Lower leg skin (tissue), 4 donors: ENCODE measurements around the gene GOLGA6C. TPM values are rescaled to one million over a fixed set of nuclear protein-coding genes. Genes with fewer than 3 reads are reported as not detected.
"Not testable (repeated sequence)": the region's sequence is repeated elsewhere in the genome, so short reads cannot be mapped to it uniquely, and the experiment has no call there.

Source experiments
- DNase-seq, 2 donors: peaks; one replicate each; pipeline ENCODE4 v3.0.0-alpha.2; 2019; ENCODE audit warnings: low spot score in 2 of 2
- H3K4me3 ChIP-seq: fragments of 200-600 bp; sonication (generic); 2 replicates; pipeline ENCODE4 v1.5.1; 2017; ENCODE audit warnings: mild to moderate bottlenecking, low read depth; ENCODE audit not compliant: poor library complexity, severe bottlenecking
- CTCF ChIP-seq, 3 donors: fragments of 450-650 bp; IDR thresholded peaks; one replicate each; pipeline ENCODE4 v1.5.1; 2016; ENCODE audit warnings: antibody characterized with exemption in 3 of 3, mild to moderate bottlenecking in 3 of 3, moderate library complexity in 2 of 3
- POLR2A ChIP-seq, 2 donors: fragments of 450-650 bp; IDR thresholded peaks; one replicate each; pipeline ENCODE4 v1.6.1; 2016 to 2017; ENCODE audit warnings: antibody characterized with exemption in 2 of 2, mild to moderate bottlenecking in 1 of 2, moderate library complexity in 1 of 2
- WGBS, 2 donors: methylation state at CpG; one replicate each; pipeline ENCODE4 v1.1.5; 2018; 5-methylcytosine and 5-hydroxymethylcytosine counted together
- intact Hi-C: fragments of 100-400 bp; cut with DNase I; formaldehyde crosslinking; loops from one replicate; pipeline ENCODE4 v1.15.0; 2023; ENCODE audit warnings: low total_unique reads
- total RNA-seq, 4 donors: library from RNA; depleted of rRNA; stranded (reverse); fragments of >200 nt; gene quantifications; one replicate each; pipeline ENCODE4 v1.1.0, GENCODE V29; 2016

The GOLGA6C gene
- total RNA-seq = under 1 TPM in 2 of 4 donors, not detected in 2; 0.69 TPM

- intact Hi-C loops, H3K4me3 ChIP-seq, DNase-seq: not testable (repeated sequence)
- WGBS, 2 donors = no CpG with 5 or more reads among the region's 2 CpGs
Observed at GRCh38 chr15:75258034-75258433, at the start of gene GOLGA6C. TSS of gene GOLGA6C (plus strand) at chr15:75258334. CDS start at chr15:75258599, 265 bp downstream.

GRCh38 chr15:75208501-75209288 lies 49.4 kb upstream of the GOLGA6C start:
- no peak overlapping the region for H3K4me3 ChIP-seq
- intact Hi-C loops = no loop called here
- DNase-seq = no peak
- 79 to 84% methylated on average over 32 of the region's 32 CpGs for WGBS, 2 donors
- TF ChIP-seq CTCF (IDR thresholded peaks at IDR 0.05) = no peak
- TF ChIP-seq POLR2A (IDR thresholded peaks at IDR 0.05) = no peak

GRCh38 chr15:75209289-75209676 lies 48.9 kb upstream of the GOLGA6C start:
- intact Hi-C loops = no loop called here
- no peak for TF ChIP-seq POLR2A (IDR thresholded peaks at IDR 0.05)
- TF ChIP-seq CTCF (IDR thresholded peaks at IDR 0.05) = no peak
- 74 to 75% methylated on average over 8 of the region's 8 CpGs for WGBS, 2 donors

GRCh38 chr15:75210811-75211230 lies 47.3 kb upstream of the GOLGA6C start:
- 79 to 83% methylated on average over 5 to 7 of the region's 7 CpGs for WGBS, 2 donors
- intact Hi-C loops = no loop called here

More at GRCh38 chr15:75209289-75209676, 48.9 kb upstream of the GOLGA6C start:
- no peak overlapping the region for H3K4me3 ChIP-seq
- DNase-seq = no peak

GRCh38 chr15:75211436-75212199 lies 46.5 kb upstream of the GOLGA6C start:
- 40 to 69% methylated on average over 8 to 9 of the region's 9 CpGs for WGBS, 2 donors

More at GRCh38 chr15:75210811-75211230, 47.3 kb upstream of the GOLGA6C start:
- H3K4me3 ChIP-seq = no peak overlapping the region
- TF ChIP-seq CTCF (IDR thresholded peaks at IDR 0.05) (no peak), POLR2A (IDR thresholded peaks at IDR 0.05) (no peak)
- no peak for DNase-seq

More at GRCh38 chr15:75211436-75212199, 46.5 kb upstream of the GOLGA6C start:
- no peak for DNase-seq
- no peak overlapping the region for H3K4me3 ChIP-seq
- TF ChIP-seq CTCF (IDR thresholded peaks at IDR 0.05) (no peak), POLR2A (IDR thresholded peaks at IDR 0.05) (no peak)
- intact Hi-C loops = no loop called here
